ENCODE results near the gene WDFY3.

GRCh38 chr4:84837751-84838150, 128.7 kb downstream of the WDFY3 start:
- TF ChIP-seq POLR2A (IDR thresholded peaks at IDR 0.05): no peak
- TF ChIP-seq, protein P1, sequence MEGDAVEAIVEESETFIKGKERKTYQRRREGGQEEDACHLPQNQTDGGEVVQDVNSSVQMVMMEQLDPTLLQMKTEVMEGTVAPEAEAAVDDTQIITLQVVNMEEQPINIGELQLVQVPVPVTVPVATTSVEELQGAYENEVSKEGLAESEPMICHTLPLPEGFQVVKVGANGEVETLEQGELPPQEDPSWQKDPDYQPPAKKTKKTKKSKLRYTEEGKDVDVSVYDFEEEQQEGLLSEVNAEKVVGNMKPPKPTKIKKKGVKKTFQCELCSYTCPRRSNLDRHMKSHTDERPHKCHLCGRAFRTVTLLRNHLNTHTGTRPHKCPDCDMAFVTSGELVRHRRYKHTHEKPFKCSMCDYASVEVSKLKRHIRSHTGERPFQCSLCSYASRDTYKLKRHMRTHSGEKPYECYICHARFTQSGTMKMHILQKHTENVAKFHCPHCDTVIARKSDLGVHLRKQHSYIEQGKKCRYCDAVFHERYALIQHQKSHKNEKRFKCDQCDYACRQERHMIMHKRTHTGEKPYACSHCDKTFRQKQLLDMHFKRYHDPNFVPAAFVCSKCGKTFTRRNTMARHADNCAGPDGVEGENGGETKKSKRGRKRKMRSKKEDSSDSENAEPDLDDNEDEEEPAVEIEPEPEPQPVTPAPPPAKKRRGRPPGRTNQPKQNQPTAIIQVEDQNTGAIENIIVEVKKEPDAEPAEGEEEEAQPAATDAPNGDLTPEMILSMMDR (IDR thresholded peaks at IDR 0.05): no peak
